Measurements from ENCODE around the gene NUTM1.

The NUTM1 gene

DNA sequence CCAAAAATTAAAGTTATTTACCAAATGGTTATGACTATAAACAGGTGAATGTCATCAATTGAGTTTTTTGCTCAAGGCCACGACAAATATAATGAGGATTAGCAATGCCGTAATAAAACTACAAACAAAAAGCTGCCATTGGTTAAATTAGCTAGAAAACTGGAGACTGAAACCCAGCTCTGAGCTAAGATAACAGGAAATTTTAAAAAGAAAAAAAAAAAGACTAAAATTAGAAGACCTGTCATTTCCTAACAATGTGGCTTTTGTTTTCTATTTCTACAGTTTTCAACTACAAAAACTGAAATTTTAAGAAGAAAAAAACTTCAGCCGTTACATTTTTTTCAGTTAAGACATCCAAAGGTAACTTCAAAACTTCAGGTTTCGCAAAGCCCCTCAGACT, 15.2 kb upstream of the NUTM1 start:
- H3K79me1 ChIP-seq (ENCODE audit: low read length): no peaks in the 10 kb centered on the region
- H3K18ac ChIP-seq (ENCODE audit: low read length): no peak overlapping the region
- no peak for DNase-seq
- no peaks in the 10 kb centered on the region for H3K27me3 ChIP-seq (ENCODE audit: insufficient read depth, low read length, poor library complexity)
- no peak overlapping the region for H2BK15ac ChIP-seq (replicated peaks; ENCODE audit: low read depth)
- H3K9ac ChIP-seq (ENCODE audit: low read length): no peak overlapping the region
- H3K79me2 ChIP-seq (ENCODE audit: control insufficient read depth, insufficient read depth, low read length): no peaks in the 10 kb centered on the region
- no peak overlapping the region for H3K23ac ChIP-seq (ENCODE audit: low read length)
- H4K8ac ChIP-seq (ENCODE audit: low read depth, low read length): no peak overlapping the region
- no peak overlapping the region for H4K5ac ChIP-seq (ENCODE audit: low read length)
- WGBS (ENCODE audit: extremely low coverage, insufficient coverage, low lambda C conversion rate): no CpG with 5 or more reads among the region's 4 CpGs
- H3K36me3 ChIP-seq (ENCODE audit: control insufficient read depth, insufficient read depth, low read length): no peaks in the 10 kb centered on the region
- no peak overlapping the region for H2AK5ac ChIP-seq (ENCODE audit: low read length)
- H3K27ac ChIP-seq (ENCODE audit: low read depth, low read length): no peak overlapping the region
- no peak overlapping the region for H3K4me3 ChIP-seq (ENCODE audit: low read length)
- H3K4ac ChIP-seq (ENCODE audit: low read depth, low read length): no peak overlapping the region
- H2BK5ac ChIP-seq (ENCODE audit: low read length): no peak overlapping the region
- no peak overlapping the region for H3K4me2 ChIP-seq (ENCODE audit: low read length)
- H3K4me1 ChIP-seq (ENCODE audit: control insufficient read depth, low read depth, low read length): no peaks in the 10 kb centered on the region
- H2BK120ac ChIP-seq (ENCODE audit: low read depth, low read length): no peak overlapping the region
- H3K56ac ChIP-seq (ENCODE audit: low read length): no peak overlapping the region

GRCh38 chr15:34329006-34329405, 14.1 kb upstream of the NUTM1 start:
- Histone ChIP-seq H4K5ac (ENCODE audit: low read length) (no peak overlapping the region), H3K79me1 (ENCODE audit: low read length) (no peaks in the 10 kb centered on the region), H3K18ac (ENCODE audit: low read length) (no peak overlapping the region), H3K4me3 (ENCODE audit: low read length) (no peak overlapping the region), H3K4me1 (ENCODE audit: control insufficient read depth, low read depth, low read length) (no peaks in the 10 kb centered on the region), H3K56ac (ENCODE audit: low read length) (no peak overlapping the region), H3K9ac (ENCODE audit: low read length) (no peak overlapping the region), H2AK5ac (ENCODE audit: low read length) (no peak overlapping the region), H2BK5ac (ENCODE audit: low read length) (no peak overlapping the region), H3K36me3 (ENCODE audit: control insufficient read depth, insufficient read depth, low read length) (no peaks in the 10 kb centered on the region), H3K23ac (ENCODE audit: low read length) (no peak overlapping the region), H2BK120ac (ENCODE audit: low read depth, low read length) (no peak overlapping the region), H3K4ac (ENCODE audit: low read depth, low read length) (no peak overlapping the region), H3K27me3 (ENCODE audit: insufficient read depth, low read length, poor library complexity) (no peaks in the 10 kb centered on the region), H4K8ac (ENCODE audit: low read depth, low read length) (no peak overlapping the region), H2BK15ac (replicated peaks; ENCODE audit: low read depth) (no peak overlapping the region), H3K27ac (ENCODE audit: low read depth, low read length) (no peak overlapping the region), H3K79me2 (ENCODE audit: control insufficient read depth, insufficient read depth, low read length) (no peaks in the 10 kb centered on the region), H3K4me2 (ENCODE audit: low read length) (no peak overlapping the region)
- DNase-seq: no peak
- WGBS (ENCODE audit: extremely low coverage, insufficient coverage, low lambda C conversion rate): no CpG with 5 or more reads among the region's 2 CpGs

DNA sequence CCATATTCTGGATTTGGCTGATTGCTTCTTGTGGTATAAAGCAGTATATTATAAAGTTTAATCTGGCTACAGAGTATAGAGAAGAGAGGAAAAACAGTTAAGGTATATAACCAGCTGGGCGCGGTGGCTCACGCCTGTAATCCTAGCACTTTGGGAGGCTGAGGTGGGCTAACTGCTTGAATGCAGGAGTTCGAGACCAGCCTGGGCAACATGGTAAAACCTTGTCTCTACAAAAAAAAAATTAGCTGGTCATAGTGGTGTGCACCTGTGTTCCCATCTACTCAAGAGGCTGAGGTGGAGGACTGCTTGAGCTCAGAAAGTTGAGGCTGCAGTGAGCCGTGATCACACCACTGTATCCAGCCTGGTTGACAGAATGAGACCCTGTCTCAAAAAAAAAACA, 12.8 kb upstream of the NUTM1 start:
- Histone ChIP-seq H3K79me2 (ENCODE audit: control insufficient read depth, insufficient read depth, low read length) (no peaks in the 10 kb centered on the region), H3K9ac (ENCODE audit: low read length) (no peak overlapping the region), H3K27me3 (ENCODE audit: insufficient read depth, low read length, poor library complexity) (no peaks in the 10 kb centered on the region), H3K4me1 (ENCODE audit: control insufficient read depth, low read depth, low read length) (no peaks in the 10 kb centered on the region), H2AK5ac (ENCODE audit: low read length) (no peak overlapping the region), H3K4me2 (ENCODE audit: low read length) (no peak overlapping the region), H3K18ac (ENCODE audit: low read length) (no peak overlapping the region), H2BK15ac (replicated peaks; ENCODE audit: low read depth) (no peak overlapping the region), H2BK5ac (ENCODE audit: low read length) (no peak overlapping the region), H3K23ac (ENCODE audit: low read length) (no peak overlapping the region), H3K36me3 (ENCODE audit: control insufficient read depth, insufficient read depth, low read length) (no peaks in the 10 kb centered on the region), H4K8ac (ENCODE audit: low read depth, low read length) (no peak overlapping the region), H3K27ac (ENCODE audit: low read depth, low read length) (no peak overlapping the region), H3K4ac (ENCODE audit: low read depth, low read length) (no peak overlapping the region), H3K79me1 (ENCODE audit: low read length) (no peaks in the 10 kb centered on the region), H4K5ac (ENCODE audit: low read length) (no peak overlapping the region), H3K4me3 (ENCODE audit: low read length) (no peak overlapping the region), H3K56ac (ENCODE audit: low read length) (no peak overlapping the region), H2BK120ac (ENCODE audit: low read depth, low read length) (no peak overlapping the region)
- WGBS (ENCODE audit: extremely low coverage, insufficient coverage, low lambda C conversion rate): no CpG with 5 or more reads among the region's 5 CpGs
- no peak for DNase-seq

DNA sequence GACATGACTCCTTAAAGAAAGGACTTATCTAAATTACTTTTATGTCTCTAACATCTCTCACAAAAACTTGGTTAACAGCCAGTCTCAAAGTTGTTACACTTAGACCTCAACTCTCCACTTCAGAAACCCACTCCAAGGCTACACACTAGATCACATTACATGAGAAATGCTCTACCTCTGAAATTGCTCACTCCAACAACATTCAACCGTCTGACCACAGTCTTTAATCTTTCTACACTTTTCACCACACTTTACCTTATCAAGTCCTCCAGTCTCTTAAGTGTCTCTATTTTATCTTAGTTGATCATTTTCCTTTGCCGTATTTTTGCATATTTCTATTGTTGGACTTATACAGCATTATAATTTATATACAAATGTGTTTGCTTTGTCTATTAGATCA, 11.3 kb upstream of the NUTM1 start:
- H3K56ac ChIP-seq (ENCODE audit: low read length): no peak overlapping the region
- H3K9ac ChIP-seq (ENCODE audit: low read length): no peak overlapping the region
- H2AK5ac ChIP-seq (ENCODE audit: low read length): no peak overlapping the region
- no peak overlapping the region for H3K4me2 ChIP-seq (ENCODE audit: low read length)
- no peak overlapping the region for H2BK5ac ChIP-seq (ENCODE audit: low read length)
- no peaks in the 10 kb centered on the region for H3K27me3 ChIP-seq (ENCODE audit: insufficient read depth, low read length, poor library complexity)
- no peak overlapping the region for H2BK15ac ChIP-seq (replicated peaks; ENCODE audit: low read depth)
- no peak overlapping the region for H2BK120ac ChIP-seq (ENCODE audit: low read depth, low read length)
- H3K79me2 ChIP-seq (ENCODE audit: control insufficient read depth, insufficient read depth, low read length): no peaks in the 10 kb centered on the region
- H3K4me3 ChIP-seq (ENCODE audit: low read length): no peak overlapping the region
- no peaks in the 10 kb centered on the region for H3K4me1 ChIP-seq (ENCODE audit: control insufficient read depth, low read depth, low read length)
- 100% methylated on average over 1 of the region's 2 CpGs for WGBS (ENCODE audit: extremely low coverage, insufficient coverage, low lambda C conversion rate)
- no peak overlapping the region for H4K8ac ChIP-seq (ENCODE audit: low read depth, low read length)
- H3K36me3 ChIP-seq (ENCODE audit: control insufficient read depth, insufficient read depth, low read length): no peaks in the 10 kb centered on the region
- no peak for DNase-seq
- H3K18ac ChIP-seq (ENCODE audit: low read length): no peak overlapping the region
- H3K27ac ChIP-seq (ENCODE audit: low read depth, low read length): no peak overlapping the region
- no peak overlapping the region for H4K5ac ChIP-seq (ENCODE audit: low read length)
- no peak overlapping the region for H3K23ac ChIP-seq (ENCODE audit: low read length)
- no peaks in the 10 kb centered on the region for H3K79me1 ChIP-seq (ENCODE audit: low read length)
- no peak overlapping the region for H3K4ac ChIP-seq (ENCODE audit: low read depth, low read length)

- Histone ChIP-seq H3K4me2 (ENCODE audit: low read length) (no peak overlapping the region), H3K4me3 (ENCODE audit: low read length) (no peak overlapping the region), H3K23ac (ENCODE audit: low read length) (no peak overlapping the region), H3K79me2 (ENCODE audit: control insufficient read depth, insufficient read depth, low read length) (no peaks in the 10 kb centered on the region), H3K36me3 (ENCODE audit: control insufficient read depth, insufficient read depth, low read length) (no peaks in the 10 kb centered on the region), H4K5ac (ENCODE audit: low read length) (no peak overlapping the region), H2AK5ac (ENCODE audit: low read length) (no peak overlapping the region), H2BK15ac (replicated peaks; ENCODE audit: low read depth) (no peak overlapping the region), H3K27me3 (ENCODE audit: insufficient read depth, low read length, poor library complexity) (no peaks in the 10 kb centered on the region), H3K79me1 (ENCODE audit: low read length) (no peaks in the 10 kb centered on the region), H2BK5ac (ENCODE audit: low read length) (no peak overlapping the region), H3K9ac (ENCODE audit: low read length) (no peak overlapping the region), H4K8ac (ENCODE audit: low read depth, low read length) (no peak overlapping the region), H3K27ac (ENCODE audit: low read depth, low read length) (no peak overlapping the region), H3K56ac (ENCODE audit: low read length) (no peak overlapping the region), H3K4me1 (ENCODE audit: control insufficient read depth, low read depth, low read length) (no peaks in the 10 kb centered on the region), H3K4ac (ENCODE audit: low read depth, low read length) (no peak overlapping the region), H3K18ac (ENCODE audit: low read length) (no peak overlapping the region), H2BK120ac (ENCODE audit: low read depth, low read length) (no peak overlapping the region)
- WGBS (ENCODE audit: extremely low coverage, insufficient coverage, low lambda C conversion rate): no CpG with 5 or more reads among the region's 6 CpGs
- no peak for DNase-seq
These were observed 10.5 kb upstream of the NUTM1 start for GRCh38 chr15:34332553-34333120.

DNA sequence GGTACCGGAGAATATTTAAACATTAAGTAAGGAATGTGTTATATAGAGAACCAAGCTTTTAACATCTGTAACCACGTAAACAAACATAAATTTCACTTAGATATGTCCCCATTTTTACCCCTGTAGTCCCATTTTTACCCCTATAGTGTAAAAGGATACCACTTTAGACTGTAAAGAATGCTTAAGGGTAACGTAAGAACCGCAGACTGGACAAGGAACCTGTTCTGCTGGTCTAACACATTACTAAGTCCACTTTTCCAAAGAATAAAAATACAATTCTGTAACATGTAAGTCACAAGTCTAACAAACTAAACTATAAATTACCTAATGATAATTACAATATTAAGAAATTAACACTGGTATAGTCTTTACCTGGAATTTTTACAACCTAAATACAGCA, 8.4 kb upstream of the NUTM1 start:
- Histone ChIP-seq H2AK5ac (ENCODE audit: low read length) (no peak overlapping the region), H4K8ac (ENCODE audit: low read depth, low read length) (no peak overlapping the region), H3K27me3 (ENCODE audit: insufficient read depth, low read length, poor library complexity) (no peaks in the 10 kb centered on the region), H2BK120ac (ENCODE audit: low read depth, low read length) (no peak overlapping the region), H3K79me2 (ENCODE audit: control insufficient read depth, insufficient read depth, low read length) (no peaks in the 10 kb centered on the region), H3K4me3 (ENCODE audit: low read length) (no peak overlapping the region), H3K4me2 (ENCODE audit: low read length) (no peak overlapping the region), H3K4ac (ENCODE audit: low read depth, low read length) (no peak overlapping the region), H3K18ac (ENCODE audit: low read length) (no peak overlapping the region), H2BK15ac (replicated peaks; ENCODE audit: low read depth) (no peak overlapping the region), H3K9ac (ENCODE audit: low read length) (no peak overlapping the region), H4K5ac (ENCODE audit: low read length) (no peak overlapping the region), H3K56ac (ENCODE audit: low read length) (no peak overlapping the region), H3K27ac (ENCODE audit: low read depth, low read length) (no peak overlapping the region), H3K4me1 (ENCODE audit: control insufficient read depth, low read depth, low read length) (no peaks in the 10 kb centered on the region), H2BK5ac (ENCODE audit: low read length) (no peak overlapping the region), H3K79me1 (ENCODE audit: low read length) (no peaks in the 10 kb centered on the region), H3K23ac (ENCODE audit: low read length) (no peak overlapping the region), H3K36me3 (ENCODE audit: control insufficient read depth, insufficient read depth, low read length) (no peaks in the 10 kb centered on the region)
- no peak for DNase-seq
- WGBS (ENCODE audit: extremely low coverage, insufficient coverage, low lambda C conversion rate): no CpG with 5 or more reads among the region's 4 CpGs

Measured in mesendoderm (in vitro differentiated cells).